Femur (tissue), 1 donor: ENCODE results near the gene JAZF1.

ENCODE experiments used
- DNase-seq: peaks from one replicate; pipeline ENCODE4 v3.0.0-alpha.2; 2017

Gene JAZF1

DNA sequence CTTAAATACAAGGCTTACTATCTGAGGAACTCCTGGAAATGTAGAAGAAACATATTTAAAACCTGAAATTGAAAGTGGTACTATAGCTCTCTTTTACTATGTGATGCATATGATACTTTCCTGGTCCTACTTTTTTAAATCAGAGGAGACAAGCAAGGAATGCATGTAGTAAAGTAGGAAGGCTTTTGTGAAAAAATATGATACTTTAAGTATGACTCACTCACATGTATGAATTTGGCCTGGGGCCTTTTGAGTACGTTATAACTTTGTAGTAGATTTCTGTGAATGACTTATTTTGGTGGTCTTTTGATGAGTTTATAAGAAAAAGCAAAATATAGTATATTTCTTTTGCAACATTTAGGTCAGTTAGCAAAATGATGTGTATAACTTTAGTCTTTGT is 386.8 kb downstream of the JAZF1 start:
- DNase-seq, result no peak

DNA sequence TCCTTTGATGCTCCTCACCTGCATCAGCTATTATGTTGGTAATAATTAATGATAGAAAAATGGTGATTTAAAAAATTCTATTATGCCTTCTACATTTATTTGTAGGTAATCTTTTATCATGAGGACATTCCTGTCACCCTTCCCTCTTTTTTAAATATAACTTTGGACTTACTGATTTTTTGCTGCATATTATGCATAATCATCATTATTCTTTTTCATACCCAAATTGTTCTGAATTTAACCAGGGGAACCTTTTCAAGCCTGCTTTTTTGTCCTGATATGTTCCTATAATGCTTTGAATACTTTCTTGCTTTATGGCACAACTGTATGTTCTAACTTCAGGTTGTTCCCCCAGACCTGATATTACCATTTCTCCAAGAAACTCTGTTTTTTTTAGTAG is 392.2 kb downstream of the JAZF1 start:
- DNase-seq, result no peak

- no peak for DNase-seq
Measured at GRCh38 chr7:27784399-27785053, 396.1 kb downstream of the JAZF1 start.

DNA sequence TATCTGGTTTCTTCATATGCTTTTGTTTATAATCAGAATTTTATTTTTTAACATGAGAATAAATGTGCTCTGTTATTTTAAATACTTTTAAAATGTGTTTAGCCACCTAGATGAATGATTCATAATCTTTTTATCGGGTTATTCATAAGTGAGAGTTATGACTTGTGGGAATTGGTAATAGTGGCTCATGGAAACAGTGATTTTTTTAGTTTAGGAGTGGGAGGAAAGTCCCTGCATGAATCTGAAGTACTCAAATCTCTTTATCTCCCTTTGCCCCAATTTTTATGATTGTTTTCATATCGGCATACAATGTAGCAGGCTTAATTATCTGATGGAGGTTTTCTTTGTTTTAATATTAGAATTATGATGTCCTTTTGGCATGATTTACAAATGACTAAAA is 397.7 kb downstream of the JAZF1 start:
- no peak for DNase-seq

GRCh38 chr7:27781188-27781587 is 399.4 kb downstream of the JAZF1 start:
- no peak for DNase-seq
